GM12873 (cell line): ENCODE measurements around the gene ZNF497.

ENCODE experiments used
- TF ChIP-seq, protein P1 (sequence below): IDR thresholded peaks from 2 replicates; pipeline ENCODE4 v1.5.1; 2012; ENCODE audit warnings: low read depth, mild to moderate bottlenecking, moderate library complexity, low read length, control low read depth; ENCODE audit not compliant: insufficient read depth; ENCODE audit errors: missing control alignments

The ZNF497 gene

DNA sequence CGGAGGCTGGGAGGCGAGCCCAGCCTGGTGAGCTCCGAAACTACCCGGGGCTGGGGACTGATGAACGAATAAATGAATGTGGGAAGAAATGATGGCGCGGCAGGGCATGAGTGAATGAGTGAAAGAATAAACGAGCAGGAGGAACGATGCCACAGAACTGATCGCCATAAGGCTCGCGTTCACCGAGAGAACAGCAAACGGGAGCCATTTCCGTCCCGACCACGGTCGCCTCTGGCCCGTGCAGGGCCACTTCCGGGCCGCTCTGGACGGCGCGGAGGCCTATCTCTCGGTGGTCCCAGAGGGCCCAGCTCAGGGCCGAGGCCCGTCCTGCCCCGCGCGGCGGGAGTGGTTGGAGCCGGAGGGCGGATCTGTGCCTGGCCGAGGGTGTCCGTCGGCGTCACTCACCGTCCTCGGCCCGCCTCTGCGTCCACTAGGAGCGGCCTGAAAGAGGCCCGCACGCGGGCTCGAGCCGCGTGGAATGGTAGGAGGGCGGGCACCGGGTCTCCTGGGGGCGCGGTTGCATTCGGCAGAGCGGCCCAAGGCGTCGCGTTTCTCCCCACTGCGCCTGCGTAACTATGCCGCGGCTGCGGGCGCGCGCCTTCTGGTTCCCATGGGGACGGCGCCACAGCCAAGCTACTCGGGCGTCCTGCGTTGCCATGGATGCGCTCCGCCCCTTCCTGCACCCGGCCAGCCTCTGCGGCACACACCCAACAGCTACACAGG lies at the start of gene ZNF497:
Gene ZNF497, minus strand, starts transcription at position 480 of the 723 bp plus-strand sequence. CDS start 5,116 bp downstream, outside the sequence.
- TF ChIP-seq, protein P1, sequence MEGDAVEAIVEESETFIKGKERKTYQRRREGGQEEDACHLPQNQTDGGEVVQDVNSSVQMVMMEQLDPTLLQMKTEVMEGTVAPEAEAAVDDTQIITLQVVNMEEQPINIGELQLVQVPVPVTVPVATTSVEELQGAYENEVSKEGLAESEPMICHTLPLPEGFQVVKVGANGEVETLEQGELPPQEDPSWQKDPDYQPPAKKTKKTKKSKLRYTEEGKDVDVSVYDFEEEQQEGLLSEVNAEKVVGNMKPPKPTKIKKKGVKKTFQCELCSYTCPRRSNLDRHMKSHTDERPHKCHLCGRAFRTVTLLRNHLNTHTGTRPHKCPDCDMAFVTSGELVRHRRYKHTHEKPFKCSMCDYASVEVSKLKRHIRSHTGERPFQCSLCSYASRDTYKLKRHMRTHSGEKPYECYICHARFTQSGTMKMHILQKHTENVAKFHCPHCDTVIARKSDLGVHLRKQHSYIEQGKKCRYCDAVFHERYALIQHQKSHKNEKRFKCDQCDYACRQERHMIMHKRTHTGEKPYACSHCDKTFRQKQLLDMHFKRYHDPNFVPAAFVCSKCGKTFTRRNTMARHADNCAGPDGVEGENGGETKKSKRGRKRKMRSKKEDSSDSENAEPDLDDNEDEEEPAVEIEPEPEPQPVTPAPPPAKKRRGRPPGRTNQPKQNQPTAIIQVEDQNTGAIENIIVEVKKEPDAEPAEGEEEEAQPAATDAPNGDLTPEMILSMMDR: no peak

DNA sequence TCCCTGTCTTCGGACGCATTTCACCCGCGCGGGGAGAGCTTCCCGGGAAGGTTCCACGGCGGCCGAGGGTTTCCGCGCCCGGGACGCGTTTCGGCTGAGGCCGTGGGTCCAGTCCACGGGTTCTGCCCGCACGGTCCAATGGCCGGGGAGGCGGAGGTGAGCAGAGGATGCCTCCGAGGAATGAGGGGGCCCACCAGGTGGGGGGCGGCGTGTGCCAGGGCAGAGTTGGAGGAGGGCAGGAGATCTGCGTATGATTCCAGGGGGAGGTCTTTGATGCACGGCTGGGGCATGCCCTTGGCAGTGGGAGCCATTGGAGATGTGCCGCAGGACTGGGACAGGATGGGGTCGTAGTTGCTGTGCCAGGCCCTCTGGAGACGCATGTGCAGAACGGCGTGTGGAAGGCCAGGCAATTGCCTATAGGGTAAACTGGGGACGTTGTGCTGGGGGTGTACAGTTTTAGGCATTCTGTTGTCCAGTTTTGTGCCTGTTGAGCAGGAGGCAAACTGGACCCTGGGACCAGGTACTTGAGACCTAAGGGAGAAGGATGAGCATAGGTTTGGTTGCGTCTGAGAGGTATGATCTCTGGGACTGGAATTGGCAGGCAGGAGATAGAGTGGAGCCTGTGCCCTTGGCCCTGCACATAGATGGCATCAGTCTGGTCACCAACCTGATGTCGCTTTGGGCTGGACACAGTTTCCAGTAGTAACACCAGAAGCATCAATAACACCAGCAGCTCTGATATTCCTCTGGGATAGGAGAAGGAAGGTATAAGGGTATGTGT lies 46.6 kb upstream of the ZNF497 start:
- TF ChIP-seq, protein P1: no peak

DNA sequence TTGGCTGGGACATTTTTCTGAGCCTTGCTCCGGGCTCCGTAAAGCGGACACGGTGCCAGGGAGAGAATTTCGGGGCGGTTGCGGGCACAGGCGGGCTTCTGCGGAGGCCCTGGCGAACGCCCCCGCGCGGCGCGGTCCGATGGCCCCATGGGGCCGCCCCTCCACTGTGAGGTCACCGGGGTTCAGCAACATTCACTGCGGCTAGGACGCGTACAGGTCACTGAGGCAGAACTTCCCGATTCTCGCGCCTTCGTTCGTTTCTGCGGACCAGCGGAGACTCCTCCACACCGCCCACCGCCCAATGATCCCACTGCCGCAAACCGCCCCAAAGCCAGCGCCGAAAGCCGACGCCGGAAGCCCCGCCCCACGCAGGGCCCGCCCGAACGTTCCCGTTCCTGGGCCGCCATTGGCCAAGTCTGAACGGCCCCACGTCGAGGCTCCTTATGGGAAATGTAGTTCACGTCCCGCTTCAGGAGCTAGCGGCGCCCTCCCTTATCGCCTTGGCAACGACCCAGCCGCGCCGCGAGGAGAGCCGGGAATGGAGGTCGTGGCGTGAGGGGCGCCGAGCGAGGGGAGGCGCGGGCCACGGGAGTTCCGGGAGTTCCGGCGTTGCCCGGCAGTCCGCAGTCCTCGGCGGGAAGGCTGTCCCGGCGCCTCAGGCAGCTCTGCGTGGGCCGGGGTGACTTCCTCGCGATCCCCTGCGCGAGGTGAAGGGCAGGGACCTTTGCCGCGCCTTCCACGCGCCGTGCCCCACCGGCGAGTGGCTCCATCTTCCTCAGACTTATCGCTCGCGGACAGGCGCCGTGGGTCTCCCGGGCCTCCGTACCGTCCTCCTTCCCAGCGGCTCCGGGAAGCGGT lies 45.8 kb upstream of the ZNF497 start, which contains the start of gene ZNF584:
Gene ZNF584, plus strand, starts transcription at position 498 of the 858 bp plus-strand sequence. CDS start 499 bp downstream, outside the sequence.
- TF ChIP-seq, protein P1: peak; percentile 16

DNA sequence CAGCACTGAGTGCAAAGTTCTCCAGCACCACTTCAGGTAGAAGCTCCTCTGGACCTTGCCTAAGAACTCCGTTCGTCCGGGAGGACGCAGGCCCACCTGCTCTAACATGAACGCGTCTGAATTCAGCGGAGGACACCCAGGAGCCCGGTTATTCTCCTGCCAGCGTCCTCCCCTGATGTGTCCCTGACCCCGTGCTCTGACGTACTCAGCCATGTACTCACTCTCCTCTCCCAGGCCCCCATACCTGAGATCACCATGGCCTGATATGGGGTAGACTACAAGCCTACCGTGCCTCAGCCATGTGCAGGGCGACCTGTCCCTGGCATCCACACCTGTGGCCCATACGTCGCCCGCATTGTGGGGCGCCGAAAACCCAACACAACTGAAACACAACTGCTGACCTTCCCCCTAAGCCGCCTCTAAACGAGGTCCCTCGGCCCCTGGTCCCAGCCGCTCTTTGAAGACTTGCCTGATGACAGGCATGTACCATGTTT lies 45.2 kb upstream of the ZNF497 start:
- TF ChIP-seq, protein P1: no peak

DNA sequence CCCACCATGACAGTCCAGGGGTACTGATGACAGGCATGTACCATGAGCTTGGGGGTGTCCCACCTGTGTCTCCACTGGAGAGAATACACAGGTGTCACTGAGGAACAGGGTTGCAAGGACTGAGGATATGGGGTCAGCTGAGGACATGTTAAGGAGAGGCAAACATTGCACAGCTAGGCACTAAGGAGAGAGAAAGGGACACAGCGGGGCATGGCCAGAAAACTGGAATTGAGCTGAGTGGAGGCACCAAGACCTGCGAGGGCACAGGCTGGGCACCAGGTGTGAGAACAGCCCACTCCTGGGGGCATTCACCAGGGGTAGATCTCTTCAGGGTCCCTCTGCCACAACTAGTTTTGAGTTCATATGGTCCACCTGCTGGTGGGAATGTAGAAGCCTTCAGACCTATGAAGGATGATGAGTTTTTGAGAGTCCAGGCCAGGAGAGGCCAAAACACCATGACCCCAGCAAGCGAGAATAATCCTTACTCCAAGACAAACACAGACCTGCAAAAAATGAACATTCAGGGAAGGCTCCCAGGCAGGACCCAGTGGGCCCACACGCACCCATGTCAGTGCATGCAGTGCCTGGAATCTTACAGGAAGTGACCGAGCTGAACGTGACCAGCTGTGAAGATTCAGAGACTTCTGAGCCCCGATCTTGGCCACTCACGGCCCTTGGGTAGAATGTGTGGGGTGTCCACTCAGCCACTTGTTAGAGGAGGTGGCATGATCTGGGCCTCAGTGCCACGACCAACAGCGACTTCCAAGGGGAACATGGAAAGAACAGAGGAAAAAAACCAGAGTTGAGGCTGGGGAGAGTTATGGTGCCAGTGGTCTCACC lies 44.5 kb upstream of the ZNF497 start:
- TF ChIP-seq, protein P1: peak; percentile 45

DNA sequence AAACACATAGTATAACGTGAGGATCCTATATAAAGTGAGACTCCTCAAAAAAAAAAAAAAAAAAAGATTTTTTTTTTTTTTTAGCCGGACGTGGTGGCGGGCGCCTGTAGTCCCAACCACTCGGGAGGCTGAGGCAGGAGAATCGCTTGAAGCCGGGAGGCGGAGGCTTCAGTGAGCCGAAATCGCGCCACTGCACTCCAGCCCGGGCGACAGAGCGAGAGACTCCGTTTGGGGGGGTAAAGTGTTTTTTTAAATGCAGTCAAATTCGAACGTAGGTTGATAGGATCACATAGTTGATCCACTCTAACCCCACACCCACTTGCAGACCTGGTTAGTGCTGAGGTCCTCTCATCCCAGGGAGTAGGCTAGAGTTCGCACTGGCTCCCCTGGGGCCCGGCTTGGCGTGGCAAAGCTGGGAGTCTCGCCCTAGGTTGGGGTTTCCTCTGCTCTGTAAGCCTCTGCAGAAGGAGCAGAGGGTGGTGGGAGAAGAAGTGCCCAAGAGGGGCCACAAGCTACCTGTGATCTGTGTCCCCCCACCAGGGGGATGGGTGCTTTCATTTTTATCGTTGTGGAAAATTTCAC lies 39.4 kb upstream of the ZNF497 start:
- TF ChIP-seq, protein P1: no peak
